Measurements from ENCODE around the gene ZSWIM3.

ZSWIM3 gene

DNA sequence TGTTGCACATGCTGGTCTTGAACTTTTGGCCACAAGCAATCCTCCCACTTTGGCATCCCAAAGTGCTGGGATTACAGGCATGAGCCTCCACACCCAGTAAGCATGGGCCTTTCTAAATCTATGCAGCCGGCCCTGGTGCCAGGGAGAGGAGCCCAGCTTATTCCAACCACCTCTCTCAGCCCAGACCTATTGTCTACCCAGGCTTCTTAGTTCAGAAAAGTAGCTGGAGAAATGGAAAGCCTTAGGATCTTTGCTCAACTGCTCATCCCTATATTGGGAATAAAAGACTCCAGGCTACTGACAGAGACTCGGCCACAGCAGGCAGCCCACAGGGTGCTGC is 69.3 kb downstream of the ZSWIM3 start:
- H3K4me3 ChIP-seq (ENCODE audit: low read length): no peak overlapping the region
- H3K79me2 ChIP-seq (ENCODE audit: control insufficient read depth, low read length): no peaks in the 10 kb centered on the region
- no peaks in the 10 kb centered on the region for H3K9me2 ChIP-seq (replicated peaks; ENCODE audit: control insufficient read depth, low read length)
- no peaks in the 10 kb centered on the region for H4K20me1 ChIP-seq (ENCODE audit: control insufficient read depth, insufficient read depth, low read depth, low read length)
- no peak overlapping the region for H3K27ac ChIP-seq (ENCODE audit: low read depth, low read length)
- H3F3A ChIP-seq (ENCODE audit: control insufficient read depth, insufficient read depth): no peaks in the 10 kb centered on the region
- no peaks in the 10 kb centered on the region for H3K9me3 ChIP-seq (ENCODE audit: control insufficient read depth, insufficient read depth, low read length)
- no peak overlapping the region for H3K4me2 ChIP-seq (ENCODE audit: low read length)
- no peaks in the 10 kb centered on the region for H3K36me3 ChIP-seq (ENCODE audit: control insufficient read depth, low read length)
- no peak for TF ChIP-seq EZH2phosphoT487 (IDR thresholded peaks at IDR 0.05; ENCODE audit: borderline replicate concordance, low read length)
- TF ChIP-seq, protein P1, sequence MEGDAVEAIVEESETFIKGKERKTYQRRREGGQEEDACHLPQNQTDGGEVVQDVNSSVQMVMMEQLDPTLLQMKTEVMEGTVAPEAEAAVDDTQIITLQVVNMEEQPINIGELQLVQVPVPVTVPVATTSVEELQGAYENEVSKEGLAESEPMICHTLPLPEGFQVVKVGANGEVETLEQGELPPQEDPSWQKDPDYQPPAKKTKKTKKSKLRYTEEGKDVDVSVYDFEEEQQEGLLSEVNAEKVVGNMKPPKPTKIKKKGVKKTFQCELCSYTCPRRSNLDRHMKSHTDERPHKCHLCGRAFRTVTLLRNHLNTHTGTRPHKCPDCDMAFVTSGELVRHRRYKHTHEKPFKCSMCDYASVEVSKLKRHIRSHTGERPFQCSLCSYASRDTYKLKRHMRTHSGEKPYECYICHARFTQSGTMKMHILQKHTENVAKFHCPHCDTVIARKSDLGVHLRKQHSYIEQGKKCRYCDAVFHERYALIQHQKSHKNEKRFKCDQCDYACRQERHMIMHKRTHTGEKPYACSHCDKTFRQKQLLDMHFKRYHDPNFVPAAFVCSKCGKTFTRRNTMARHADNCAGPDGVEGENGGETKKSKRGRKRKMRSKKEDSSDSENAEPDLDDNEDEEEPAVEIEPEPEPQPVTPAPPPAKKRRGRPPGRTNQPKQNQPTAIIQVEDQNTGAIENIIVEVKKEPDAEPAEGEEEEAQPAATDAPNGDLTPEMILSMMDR (IDR thresholded peaks at IDR 0.05; ENCODE audit: low read depth, low read length, poor library complexity, severe bottlenecking): no peak
- H3K4me1 ChIP-seq (ENCODE audit: control insufficient read depth, low read length): no peaks in the 10 kb centered on the region
- peaks cover 2% of the 10 kb centered on the region for H3K27me3 ChIP-seq (ENCODE audit: control insufficient read depth, low read length)

GRCh38 chr20:45927071-45927878 is 69.9 kb downstream of the ZSWIM3 start:
- Histone ChIP-seq H3K4me3 (ENCODE audit: low read length) (no peak overlapping the region), H3K27me3 (ENCODE audit: control insufficient read depth, low read length) (no peaks in the 10 kb centered on the region), H4K20me1 (ENCODE audit: control insufficient read depth, insufficient read depth, low read depth, low read length) (no peaks in the 10 kb centered on the region), H3K4me2 (ENCODE audit: low read length) (no peak overlapping the region), H3K79me2 (ENCODE audit: control insufficient read depth, low read length) (no peaks in the 10 kb centered on the region), H3K27ac (ENCODE audit: low read depth, low read length) (no peak overlapping the region), H3K9me3 (ENCODE audit: control insufficient read depth, insufficient read depth, low read length) (no peaks in the 10 kb centered on the region), H3K36me3 (ENCODE audit: control insufficient read depth, low read length) (no peaks in the 10 kb centered on the region), H3K4me1 (ENCODE audit: control insufficient read depth, low read length) (no peaks in the 10 kb centered on the region), H3F3A (ENCODE audit: control insufficient read depth, insufficient read depth) (no peaks in the 10 kb centered on the region), H3K9me2 (replicated peaks; ENCODE audit: control insufficient read depth, low read length) (no peaks in the 10 kb centered on the region)
- TF ChIP-seq EZH2phosphoT487 (IDR thresholded peaks at IDR 0.05; ENCODE audit: borderline replicate concordance, low read length): no peak
- TF ChIP-seq, protein P1 (IDR thresholded peaks at IDR 0.05; ENCODE audit: low read depth, low read length, poor library complexity, severe bottlenecking): no peak

Data from DOHH2 (cell line).